MCF 10A (cell line): ENCODE measurements around the gene CACNA1H. TPM values are rescaled to one million over a fixed set of nuclear protein-coding genes. Genes with fewer than 3 reads are reported as not detected.

Experiments used
- BruUV-seq: library from RNA; stranded (reverse); fragments of 400-500 nt; replicated peaks from 2 replicates; lab custom pipeline; 2021; lab: Mats Ljungman, UMichigan
- CTCF ChIA-PET: fragments of 300-600 bp; sonication (Branson Sonifier 250); formaldehyde crosslinking; extraction: SDS; loops from one replicate; lab custom pipeline; 2021; ENCODE audit warnings: antibody characterized with exemption, inconsistent platforms; lab: Yijun Ruan, JAX
- POLR2A ChIA-PET: fragments of 300-600, 350-650 bp; sonication (Branson Sonifier 250); formaldehyde crosslinking; extraction: SDS; loops from one replicate; lab custom pipeline; 2020; ENCODE audit warnings: antibody characterized with exemption, inconsistent platforms; lab: Yijun Ruan, JAX
- DNase-seq: peaks from one replicate; pipeline ENCODE4 v3.0.0-alpha.2; 2018; ENCODE audit not compliant: unreplicated experiment
- H3K27ac Mint-ChIP-seq: one replicate; pipeline ENCODE4 v1.8.0; 2022; ENCODE audit warnings: mild to moderate bottlenecking, low read depth, mixed read lengths; ENCODE audit not compliant: unreplicated experiment
- H3K27me3 Mint-ChIP-seq: one replicate; pipeline ENCODE4 v1.8.0; 2022; ENCODE audit warnings: mixed read lengths; ENCODE audit not compliant: insufficient read depth, unreplicated experiment
- H3K36me3 Mint-ChIP-seq: one replicate; pipeline ENCODE4 v1.8.0; 2022; ENCODE audit warnings: mild to moderate bottlenecking, moderate library complexity, mixed read lengths; ENCODE audit not compliant: insufficient read depth, unreplicated experiment
- H3K4me1 Mint-ChIP-seq: one replicate; pipeline ENCODE4 v1.8.0; 2022; ENCODE audit warnings: mixed read lengths; ENCODE audit not compliant: insufficient read depth, unreplicated experiment
- H3K4me3 Mint-ChIP-seq: one replicate; pipeline ENCODE4 v1.8.0; 2022; ENCODE audit warnings: mild to moderate bottlenecking, moderate library complexity, mixed read lengths; ENCODE audit not compliant: unreplicated experiment
- H3K9me3 Mint-ChIP-seq: one replicate; pipeline ENCODE4 v1.8.0; 2022; ENCODE audit warnings: mixed read lengths; ENCODE audit not compliant: unreplicated experiment
- intact Hi-C: fragments of 100-400 bp; cut with micrococcal nuclease; formaldehyde crosslinking; loops from 2 replicates; pipeline ENCODE4 v1.14.1; 2022
- total RNA-seq: library from RNA; stranded (reverse); gene quantifications from 2 replicates; pipeline ENCODE4 v1.2.3, GENCODE V29; 2022
- TF ChIP-seq, protein P1 (sequence below): fragments of 200-600 bp; IDR thresholded peaks from one replicate; pipeline ENCODE4 v1.8.0; 2022; ENCODE audit warnings: antibody characterized with exemption, mild to moderate bottlenecking; ENCODE audit not compliant: unreplicated experiment

CACNA1H gene
- total RNA-seq, 1 experiment from 2014 or later, result not detected

- Mint-ChIP-seq H3K27ac (no peak overlapping the region), H3K36me3 (no peaks in the 10 kb centered on the region), H3K27me3 (peaks cover 59% of the 10 kb centered on the region), H3K9me3 (peaks cover 8% of the 10 kb centered on the region), H3K4me3 (no peak overlapping the region), H3K4me1 (no peaks in the 10 kb centered on the region)
- POLR2A ChIA-PET, result no interaction called here
- TF ChIP-seq, protein P1, sequence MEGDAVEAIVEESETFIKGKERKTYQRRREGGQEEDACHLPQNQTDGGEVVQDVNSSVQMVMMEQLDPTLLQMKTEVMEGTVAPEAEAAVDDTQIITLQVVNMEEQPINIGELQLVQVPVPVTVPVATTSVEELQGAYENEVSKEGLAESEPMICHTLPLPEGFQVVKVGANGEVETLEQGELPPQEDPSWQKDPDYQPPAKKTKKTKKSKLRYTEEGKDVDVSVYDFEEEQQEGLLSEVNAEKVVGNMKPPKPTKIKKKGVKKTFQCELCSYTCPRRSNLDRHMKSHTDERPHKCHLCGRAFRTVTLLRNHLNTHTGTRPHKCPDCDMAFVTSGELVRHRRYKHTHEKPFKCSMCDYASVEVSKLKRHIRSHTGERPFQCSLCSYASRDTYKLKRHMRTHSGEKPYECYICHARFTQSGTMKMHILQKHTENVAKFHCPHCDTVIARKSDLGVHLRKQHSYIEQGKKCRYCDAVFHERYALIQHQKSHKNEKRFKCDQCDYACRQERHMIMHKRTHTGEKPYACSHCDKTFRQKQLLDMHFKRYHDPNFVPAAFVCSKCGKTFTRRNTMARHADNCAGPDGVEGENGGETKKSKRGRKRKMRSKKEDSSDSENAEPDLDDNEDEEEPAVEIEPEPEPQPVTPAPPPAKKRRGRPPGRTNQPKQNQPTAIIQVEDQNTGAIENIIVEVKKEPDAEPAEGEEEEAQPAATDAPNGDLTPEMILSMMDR, result no peak
- no TSS peak for BruUV-seq
- intact Hi-C loops, result no loop called here
- DNase-seq, result no peak
- CTCF ChIA-PET, result no interaction called here
Observed at GRCh38 chr16:1262846-1263221, 109.9 kb downstream of the CACNA1H start.

GRCh38 chr16:1263591-1264344 lies 110.9 kb downstream of the CACNA1H start:
- no peak overlapping the region for H3K27ac Mint-ChIP-seq
- CTCF ChIA-PET, result interaction anchor here (0.6 kb wide), 1 partner anchor 212 kb away, joined by 6 read pairs; no protein-coding TSS in a partner anchor
- POLR2A ChIA-PET, result no interaction called here
- peaks cover 53% of the 10 kb centered on the region for H3K27me3 Mint-ChIP-seq
- intact Hi-C loops, result no loop called here
- H3K36me3 Mint-ChIP-seq, result no peaks in the 10 kb centered on the region
- no peak for DNase-seq
- peaks cover 8% of the 10 kb centered on the region for H3K9me3 Mint-ChIP-seq
- BruUV-seq, result no TSS peak
- no peak overlapping the region for H3K4me3 Mint-ChIP-seq
- TF ChIP-seq, protein P1, result no peak
- H3K4me1 Mint-ChIP-seq, result no peaks in the 10 kb centered on the region

DNA sequence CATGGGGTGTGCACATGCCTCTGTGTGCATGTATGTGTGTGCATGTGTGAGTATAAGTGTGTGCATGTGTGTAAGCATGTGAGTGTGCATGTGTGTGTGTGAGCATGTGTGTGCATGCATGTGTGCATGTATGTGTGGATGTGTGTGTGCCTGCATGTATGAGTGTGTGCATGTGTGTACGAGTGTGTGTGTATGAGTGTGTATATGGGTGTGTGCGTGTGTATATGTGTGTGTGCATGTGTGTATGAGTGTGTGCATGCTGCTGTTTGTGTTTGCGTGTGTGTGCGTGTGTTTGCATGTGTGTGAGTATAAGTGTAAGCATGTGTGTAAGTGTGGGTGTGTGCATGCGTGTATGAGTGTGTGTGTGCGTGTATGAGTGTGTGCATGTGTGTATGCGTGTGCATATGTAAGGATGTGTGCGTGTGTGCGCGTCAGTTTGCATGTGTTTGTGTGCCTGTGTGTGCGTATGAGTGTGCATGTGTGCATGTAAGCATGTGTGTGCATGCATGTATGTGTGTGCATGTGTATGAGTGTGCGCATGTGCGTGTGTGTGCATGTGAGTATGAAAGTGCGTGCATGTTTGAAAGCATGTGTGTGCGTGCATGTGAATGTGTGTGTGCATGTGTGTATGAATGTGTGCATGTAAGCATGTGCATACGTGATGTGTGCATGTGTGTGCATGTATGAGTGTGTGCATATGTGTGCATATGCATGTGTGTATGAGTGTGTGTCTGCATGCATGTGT lies 111.6 kb downstream of the CACNA1H start:
- intact Hi-C loops, result no loop called here
- no peaks in the 10 kb centered on the region for H3K4me1 Mint-ChIP-seq
- H3K27ac Mint-ChIP-seq, result no peak overlapping the region
- no TSS peak for BruUV-seq
- peaks cover 8% of the 10 kb centered on the region for H3K9me3 Mint-ChIP-seq
- TF ChIP-seq, protein P1, result no peak
- CTCF ChIA-PET, result interaction anchor here (0.6 kb wide), 1 partner anchor 213 kb away, joined by 6 read pairs; no protein-coding TSS in a partner anchor
- no peaks in the 10 kb centered on the region for H3K36me3 Mint-ChIP-seq
- POLR2A ChIA-PET, result no interaction called here
- peaks cover 46% of the 10 kb centered on the region for H3K27me3 Mint-ChIP-seq
- no peak overlapping the region for H3K4me3 Mint-ChIP-seq
- DNase-seq, result no peak

- H3K27ac Mint-ChIP-seq, result no peak overlapping the region
- no peaks in the 10 kb centered on the region for H3K36me3 Mint-ChIP-seq
- peaks cover 8% of the 10 kb centered on the region for H3K9me3 Mint-ChIP-seq
- intact Hi-C loops, result no loop called here
- H3K4me3 Mint-ChIP-seq, result no peak overlapping the region
- BruUV-seq, result no TSS peak
- H3K4me1 Mint-ChIP-seq, result no peaks in the 10 kb centered on the region
- CTCF ChIA-PET, result no interaction called here
- no peak for DNase-seq
- peaks cover 40% of the 10 kb centered on the region for H3K27me3 Mint-ChIP-seq
- POLR2A ChIA-PET, result no interaction called here
- TF ChIP-seq, protein P1, result no peak
Observed at GRCh38 chr16:1265090-1265630, 112.3 kb downstream of the CACNA1H start.
